HEK293 (cell line): ENCODE data around the gene ZNF506.
A peak's percentile ranks its signal among the peaks of the same experiment; 100 is the strongest.

ENCODE experiments used
- KLF1 ChIP-seq: fragments of 450-650 bp; formaldehyde crosslinking; IDR thresholded peaks from 2 replicates; pipeline ENCODE4 v1.5.1; 2016; ENCODE audit warnings: missing biosample characterization, missing genetic modification characterization
- MEIS1 ChIP-seq: sonication (generic); formaldehyde crosslinking; IDR thresholded peaks from 2 replicates; pipeline ENCODE4 v1.8.1; 2022; ENCODE audit warnings: missing genetic modification reagents, mild to moderate bottlenecking, borderline replicate concordance
- MZF1 ChIP-seq: fragments of 450-650 bp; formaldehyde crosslinking; IDR thresholded peaks from 2 replicates; pipeline ENCODE4 v1.5.1; 2017; ENCODE audit warnings: missing biosample characterization, missing genetic modification characterization, borderline replicate concordance
- PBX3 ChIP-seq: sonication (generic); formaldehyde crosslinking; IDR thresholded peaks from 2 replicates; pipeline ENCODE4 v1.8.1; 2022; ENCODE audit warnings: mild to moderate bottlenecking, moderate library complexity, missing genetic modification reagents
- SCRT1 ChIP-seq: fragments of 450-650 bp; formaldehyde crosslinking; IDR thresholded peaks from 2 replicates; pipeline ENCODE4 v1.5.1; 2016; ENCODE audit warnings: missing biosample characterization, missing genetic modification characterization, borderline replicate concordance
- ZBTB11 ChIP-seq: fragments of 450-650 bp; formaldehyde crosslinking; conservative IDR thresholded peaks from 2 replicates; pipeline ENCODE4 v1.5.1; 2016; ENCODE audit warnings: low read depth, missing biosample characterization, missing genetic modification characterization
- ZBTB21 ChIP-seq: fragments of 450-650 bp; formaldehyde crosslinking; IDR thresholded peaks from 2 replicates; pipeline ENCODE4 v1.5.1; 2017; ENCODE audit warnings: missing biosample characterization, missing genetic modification characterization
- ZBTB7A ChIP-seq: fragments of 450-650 bp; formaldehyde crosslinking; IDR thresholded peaks from 2 replicates; pipeline ENCODE4 v1.5.1; 2016; ENCODE audit warnings: low read depth, missing biosample characterization, missing genetic modification characterization
- ZFP69B ChIP-seq: fragments of 450-650 bp; formaldehyde crosslinking; IDR thresholded peaks from 2 replicates; pipeline ENCODE4 v1.5.1; 2016; ENCODE audit warnings: missing biosample characterization, missing genetic modification characterization
- ZNF23 ChIP-seq: fragments of 450-650 bp; formaldehyde crosslinking; IDR thresholded peaks from 2 replicates; pipeline ENCODE4 v1.5.1; 2016; ENCODE audit warnings: missing biosample characterization, missing genetic modification characterization, borderline replicate concordance
- ZNF530 ChIP-seq: fragments of 450-650 bp; formaldehyde crosslinking; IDR thresholded peaks from 2 replicates; pipeline ENCODE4 v1.5.1; 2016; ENCODE audit warnings: low read depth, missing biosample characterization, missing genetic modification characterization
- ZNF658 ChIP-seq: fragments of 450-650 bp; formaldehyde crosslinking; IDR thresholded peaks from 2 replicates; pipeline ENCODE4; 2016; ENCODE audit warnings: missing biosample characterization, missing genetic modification characterization
- ZNF707 ChIP-seq: fragments of 450-650 bp; formaldehyde crosslinking; IDR thresholded peaks from 2 replicates; pipeline ENCODE4 v1.5.1; 2016; ENCODE audit warnings: missing biosample characterization, missing genetic modification characterization
- ZNF747 ChIP-seq: fragments of 450-650 bp; formaldehyde crosslinking; IDR thresholded peaks from 2 replicates; pipeline ENCODE4 v1.5.1; 2016; ENCODE audit warnings: missing biosample characterization, missing genetic modification characterization
- TF ChIP-seq, protein P1 (sequence below): fragments of 450-650 bp; formaldehyde crosslinking; IDR thresholded peaks from 2 replicates; pipeline ENCODE4 v1.5.1; 2016; ENCODE audit warnings: missing biosample characterization, missing genetic modification characterization
- TF ChIP-seq, protein P2 (sequence below): fragments of 450-650 bp; formaldehyde crosslinking; IDR thresholded peaks from 2 replicates; pipeline ENCODE4 v1.5.1; 2017; ENCODE audit warnings: missing biosample characterization, missing genetic modification characterization
- TF ChIP-seq, protein P3 (sequence below): fragments of 450-650 bp; formaldehyde crosslinking; IDR thresholded peaks from 2 replicates; pipeline ENCODE4 v1.5.1; 2016; ENCODE audit warnings: missing biosample characterization, missing genetic modification characterization, borderline replicate concordance
- TF ChIP-seq, protein P4 (sequence below): fragments of 450-650 bp; IDR thresholded peaks from 2 replicates; pipeline ENCODE4 v1.5.1; 2018; ENCODE audit warnings: missing biosample characterization, missing genetic modification characterization
- TF ChIP-seq, protein P5 (sequence below): fragments of 450-650 bp; formaldehyde crosslinking; IDR thresholded peaks from 2 replicates; pipeline ENCODE4 v1.5.1; 2016; ENCODE audit warnings: missing biosample characterization, missing genetic modification characterization

The ZNF506 gene

GRCh38 chr19:19821366-19821951 lies at the start of gene ZNF506 (continued):
- TF ChIP-seq SCRT1 (tag by site-specific recombination), result no peak
- no peak for TF ChIP-seq ZNF747 (tag by site-specific recombination)
- no peak for TF ChIP-seq ZBTB7A
- TF ChIP-seq ZBTB21 (tag by site-specific recombination), result peak; percentile 87
- peak; percentile 81 for TF ChIP-seq ZFP69B
- TF ChIP-seq KLF1 (tag by site-specific recombination), result no peak
- TF ChIP-seq ZNF23 (tag by site-specific recombination), result no peak
- TF ChIP-seq MZF1 (tag by site-specific recombination), result no peak
- no peak for TF ChIP-seq MEIS1 (CRISPR knock-in tag)
- no peak for TF ChIP-seq ZNF658
- TF ChIP-seq, protein P1, sequence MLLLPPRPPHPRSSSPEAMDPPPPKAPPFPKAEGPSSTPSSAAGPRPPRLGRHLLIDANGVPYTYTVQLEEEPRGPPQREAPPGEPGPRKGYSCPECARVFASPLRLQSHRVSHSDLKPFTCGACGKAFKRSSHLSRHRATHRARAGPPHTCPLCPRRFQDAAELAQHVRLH, result no peak
- no peak for TF ChIP-seq ZNF530 (tag by site-specific recombination)
- no peak for TF ChIP-seq PBX3 (CRISPR knock-in tag)
- TF ChIP-seq ZNF707 (tag by site-specific recombination), result no peak
- TF ChIP-seq, protein P2, sequence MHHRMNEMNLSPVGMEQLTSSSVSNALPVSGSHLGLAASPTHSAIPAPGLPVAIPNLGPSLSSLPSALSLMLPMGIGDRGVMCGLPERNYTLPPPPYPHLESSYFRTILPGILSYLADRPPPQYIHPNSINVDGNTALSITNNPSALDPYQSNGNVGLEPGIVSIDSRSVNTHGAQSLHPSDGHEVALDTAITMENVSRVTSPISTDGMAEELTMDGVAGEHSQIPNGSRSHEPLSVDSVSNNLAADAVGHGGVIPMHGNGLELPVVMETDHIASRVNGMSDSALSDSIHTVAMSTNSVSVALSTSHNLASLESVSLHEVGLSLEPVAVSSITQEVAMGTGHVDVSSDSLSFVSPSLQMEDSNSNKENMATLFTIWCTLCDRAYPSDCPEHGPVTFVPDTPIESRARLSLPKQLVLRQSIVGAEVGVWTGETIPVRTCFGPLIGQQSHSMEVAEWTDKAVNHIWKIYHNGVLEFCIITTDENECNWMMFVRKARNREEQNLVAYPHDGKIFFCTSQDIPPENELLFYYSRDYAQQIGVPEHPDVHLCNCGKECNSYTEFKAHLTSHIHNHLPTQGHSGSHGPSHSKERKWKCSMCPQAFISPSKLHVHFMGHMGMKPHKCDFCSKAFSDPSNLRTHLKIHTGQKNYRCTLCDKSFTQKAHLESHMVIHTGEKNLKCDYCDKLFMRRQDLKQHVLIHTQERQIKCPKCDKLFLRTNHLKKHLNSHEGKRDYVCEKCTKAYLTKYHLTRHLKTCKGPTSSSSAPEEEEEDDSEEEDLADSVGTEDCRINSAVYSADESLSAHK (tag by site-specific recombination), result no peak
- TF ChIP-seq, protein P3, sequence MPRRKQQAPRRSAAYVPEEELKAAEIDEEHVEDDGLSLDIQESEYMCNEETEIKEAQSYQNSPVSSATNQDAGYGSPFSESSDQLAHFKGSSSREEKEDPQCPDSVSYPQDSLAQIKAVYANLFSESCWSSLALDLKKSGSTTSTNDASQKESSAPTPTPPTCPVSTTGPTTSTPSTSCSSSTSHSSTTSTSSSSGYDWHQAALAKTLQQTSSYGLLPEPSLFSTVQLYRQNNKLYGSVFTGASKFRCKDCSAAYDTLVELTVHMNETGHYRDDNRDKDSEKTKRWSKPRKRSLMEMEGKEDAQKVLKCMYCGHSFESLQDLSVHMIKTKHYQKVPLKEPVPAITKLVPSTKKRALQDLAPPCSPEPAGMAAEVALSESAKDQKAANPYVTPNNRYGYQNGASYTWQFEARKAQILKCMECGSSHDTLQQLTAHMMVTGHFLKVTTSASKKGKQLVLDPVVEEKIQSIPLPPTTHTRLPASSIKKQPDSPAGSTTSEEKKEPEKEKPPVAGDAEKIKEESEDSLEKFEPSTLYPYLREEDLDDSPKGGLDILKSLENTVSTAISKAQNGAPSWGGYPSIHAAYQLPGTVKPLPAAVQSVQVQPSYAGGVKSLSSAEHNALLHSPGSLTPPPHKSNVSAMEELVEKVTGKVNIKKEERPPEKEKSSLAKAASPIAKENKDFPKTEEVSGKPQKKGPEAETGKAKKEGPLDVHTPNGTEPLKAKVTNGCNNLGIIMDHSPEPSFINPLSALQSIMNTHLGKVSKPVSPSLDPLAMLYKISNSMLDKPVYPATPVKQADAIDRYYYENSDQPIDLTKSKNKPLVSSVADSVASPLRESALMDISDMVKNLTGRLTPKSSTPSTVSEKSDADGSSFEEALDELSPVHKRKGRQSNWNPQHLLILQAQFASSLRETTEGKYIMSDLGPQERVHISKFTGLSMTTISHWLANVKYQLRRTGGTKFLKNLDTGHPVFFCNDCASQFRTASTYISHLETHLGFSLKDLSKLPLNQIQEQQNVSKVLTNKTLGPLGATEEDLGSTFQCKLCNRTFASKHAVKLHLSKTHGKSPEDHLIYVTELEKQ, result no peak
- TF ChIP-seq, protein P4, sequence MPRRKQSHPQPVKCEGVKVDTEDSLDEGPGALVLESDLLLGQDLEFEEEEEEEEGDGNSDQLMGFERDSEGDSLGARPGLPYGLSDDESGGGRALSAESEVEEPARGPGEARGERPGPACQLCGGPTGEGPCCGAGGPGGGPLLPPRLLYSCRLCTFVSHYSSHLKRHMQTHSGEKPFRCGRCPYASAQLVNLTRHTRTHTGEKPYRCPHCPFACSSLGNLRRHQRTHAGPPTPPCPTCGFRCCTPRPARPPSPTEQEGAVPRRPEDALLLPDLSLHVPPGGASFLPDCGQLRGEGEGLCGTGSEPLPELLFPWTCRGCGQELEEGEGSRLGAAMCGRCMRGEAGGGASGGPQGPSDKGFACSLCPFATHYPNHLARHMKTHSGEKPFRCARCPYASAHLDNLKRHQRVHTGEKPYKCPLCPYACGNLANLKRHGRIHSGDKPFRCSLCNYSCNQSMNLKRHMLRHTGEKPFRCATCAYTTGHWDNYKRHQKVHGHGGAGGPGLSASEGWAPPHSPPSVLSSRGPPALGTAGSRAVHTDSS, result no peak
- TF ChIP-seq, protein P5, sequence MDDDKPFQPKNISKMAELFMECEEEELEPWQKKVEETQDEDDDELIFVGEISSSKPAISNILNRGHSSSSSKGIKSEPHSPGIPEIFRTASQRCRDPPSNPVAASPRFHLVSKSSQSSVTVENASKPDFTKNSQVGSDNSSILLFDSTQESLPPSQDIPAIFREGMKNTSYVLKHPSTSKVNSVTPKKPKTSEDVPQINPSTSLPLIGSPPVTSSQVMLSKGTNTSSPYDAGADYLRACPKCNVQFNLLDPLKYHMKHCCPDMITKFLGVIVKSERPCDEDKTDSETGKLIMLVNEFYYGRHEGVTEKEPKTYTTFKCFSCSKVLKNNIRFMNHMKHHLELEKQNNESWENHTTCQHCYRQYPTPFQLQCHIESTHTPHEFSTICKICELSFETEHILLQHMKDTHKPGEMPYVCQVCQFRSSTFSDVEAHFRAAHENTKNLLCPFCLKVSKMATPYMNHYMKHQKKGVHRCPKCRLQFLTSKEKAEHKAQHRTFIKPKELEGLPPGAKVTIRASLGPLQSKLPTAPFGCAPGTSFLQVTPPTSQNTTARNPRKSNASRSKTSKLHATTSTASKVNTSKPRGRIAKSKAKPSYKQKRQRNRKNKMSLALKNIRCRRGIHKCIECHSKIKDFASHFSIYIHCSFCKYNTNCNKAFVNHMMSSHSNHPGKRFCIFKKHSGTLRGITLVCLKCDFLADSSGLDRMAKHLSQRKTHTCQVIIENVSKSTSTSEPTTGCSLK (tag by site-specific recombination), result no peak
- peak; percentile 80 for TF ChIP-seq ZBTB11
